NCI-H446 treated with DMSO at 0.1 percent for 48 hours (cell line): Measurements from ENCODE around the gene ATAD3A.

Source experiments
- DNase-seq: peaks from one replicate; lab custom pipeline; 2025; lab: John Stamatoyannopoulos, UW

The ATAD3A gene

DNA sequence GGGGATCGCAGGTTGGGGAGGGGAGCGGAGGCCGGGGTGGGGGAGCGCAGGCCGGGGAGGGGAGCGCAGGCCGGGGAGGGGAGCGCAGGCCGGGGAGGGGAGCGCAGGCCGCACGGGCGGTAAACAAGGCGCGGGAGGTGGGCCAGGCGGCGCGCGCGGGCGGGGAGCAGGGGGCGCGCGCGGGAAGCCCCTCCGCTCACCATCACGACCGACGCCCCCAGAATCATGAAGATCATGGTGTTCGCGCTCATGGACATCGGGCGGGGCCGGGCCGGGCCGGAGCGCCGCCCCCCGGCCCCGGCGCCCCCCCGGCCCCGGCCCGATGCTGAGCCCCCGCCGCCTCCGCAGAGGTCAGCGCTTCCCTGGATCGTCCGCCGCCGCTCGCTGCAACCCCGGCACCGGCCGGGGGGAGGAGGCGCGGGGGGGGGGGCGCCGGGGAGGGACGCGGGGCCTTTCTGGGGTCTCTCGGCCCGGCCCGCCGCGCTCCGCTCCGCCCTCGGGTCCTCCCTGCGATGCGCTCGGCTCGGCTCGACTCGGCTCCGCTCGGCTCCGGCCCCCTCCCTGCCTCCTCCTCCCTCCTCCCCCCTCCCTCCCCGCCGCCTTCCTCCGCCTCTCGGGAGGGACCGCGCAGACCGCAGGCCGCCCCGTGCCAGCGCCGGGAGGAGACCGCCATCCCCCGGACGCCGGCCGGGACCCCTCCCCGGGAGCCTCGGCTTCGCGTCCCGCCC, 28.3 kb downstream of the ATAD3A start, which contains the start of gene TMEM240:
TSS of gene TMEM240 (minus strand) at position 535 of the 728 bp plus-strand sequence. CDS start at position 257, 278 bp downstream.
- DNase-seq = no peak

GRCh38 chr1:1540818-1541628, 29.1 kb downstream of the ATAD3A start:
- no peak for DNase-seq

GRCh38 chr1:1541956-1542765, 30.2 kb downstream of the ATAD3A start:
- DNase-seq = no peak

GRCh38 chr1:1542766-1543705, 31.1 kb downstream of the ATAD3A start:
- DNase-seq = no peak

- no peak for DNase-seq
Observed at GRCh38 chr1:1543706-1544099, 31.7 kb downstream of the ATAD3A start.

GRCh38 chr1:1544544-1544943, 32.6 kb downstream of the ATAD3A start:
- DNase-seq = no peak

GRCh38 chr1:1545946-1546737, 34.2 kb downstream of the ATAD3A start:
- DNase-seq = no peak

DNA sequence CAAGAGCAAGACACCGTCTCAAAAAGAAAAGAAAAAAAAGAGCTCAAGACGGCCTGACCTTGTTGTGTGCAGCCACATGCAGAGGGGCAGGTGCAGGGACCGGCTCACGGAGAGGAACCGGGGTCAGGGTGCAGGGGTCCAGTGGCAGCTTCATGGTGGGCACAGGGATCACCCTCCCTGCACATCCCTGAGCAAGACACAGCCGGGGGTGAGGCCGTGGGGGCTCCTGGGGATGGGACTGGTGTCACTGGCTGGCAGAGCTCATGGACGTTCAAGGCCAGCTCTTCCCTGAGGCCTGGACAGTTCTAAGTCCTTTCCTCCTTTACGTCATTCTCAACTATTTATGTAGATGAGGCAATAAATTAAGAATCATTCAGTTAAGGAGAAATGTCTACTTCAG, 35.0 kb downstream of the ATAD3A start:
- no peak for DNase-seq

DNA sequence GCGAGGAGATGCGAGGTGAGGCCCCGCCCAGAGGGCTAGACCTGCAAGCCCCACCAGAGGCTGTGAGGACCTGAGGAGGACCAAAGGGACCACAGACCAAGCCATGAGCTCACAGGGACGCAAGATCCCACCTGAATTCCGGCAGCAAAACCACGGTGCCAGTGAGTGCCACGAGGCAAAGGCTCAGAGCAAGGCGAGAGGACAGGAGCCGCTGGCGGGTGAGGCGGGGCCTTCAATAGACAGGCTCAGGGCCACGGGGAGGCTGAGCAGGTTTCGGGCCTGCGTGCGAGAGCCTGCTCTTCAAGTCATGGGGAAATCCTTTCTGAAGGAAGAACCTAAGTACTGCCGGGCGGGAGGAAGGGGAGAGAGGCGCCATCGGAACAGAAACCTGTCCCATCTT, 35.5 kb downstream of the ATAD3A start:
- DNase-seq = no peak

- DNase-seq = no peak
Observed at GRCh38 chr1:1548591-1548990, 36.6 kb downstream of the ATAD3A start.

GRCh38 chr1:1550087-1550486, 38.1 kb downstream of the ATAD3A start:
- no peak for DNase-seq

DNA sequence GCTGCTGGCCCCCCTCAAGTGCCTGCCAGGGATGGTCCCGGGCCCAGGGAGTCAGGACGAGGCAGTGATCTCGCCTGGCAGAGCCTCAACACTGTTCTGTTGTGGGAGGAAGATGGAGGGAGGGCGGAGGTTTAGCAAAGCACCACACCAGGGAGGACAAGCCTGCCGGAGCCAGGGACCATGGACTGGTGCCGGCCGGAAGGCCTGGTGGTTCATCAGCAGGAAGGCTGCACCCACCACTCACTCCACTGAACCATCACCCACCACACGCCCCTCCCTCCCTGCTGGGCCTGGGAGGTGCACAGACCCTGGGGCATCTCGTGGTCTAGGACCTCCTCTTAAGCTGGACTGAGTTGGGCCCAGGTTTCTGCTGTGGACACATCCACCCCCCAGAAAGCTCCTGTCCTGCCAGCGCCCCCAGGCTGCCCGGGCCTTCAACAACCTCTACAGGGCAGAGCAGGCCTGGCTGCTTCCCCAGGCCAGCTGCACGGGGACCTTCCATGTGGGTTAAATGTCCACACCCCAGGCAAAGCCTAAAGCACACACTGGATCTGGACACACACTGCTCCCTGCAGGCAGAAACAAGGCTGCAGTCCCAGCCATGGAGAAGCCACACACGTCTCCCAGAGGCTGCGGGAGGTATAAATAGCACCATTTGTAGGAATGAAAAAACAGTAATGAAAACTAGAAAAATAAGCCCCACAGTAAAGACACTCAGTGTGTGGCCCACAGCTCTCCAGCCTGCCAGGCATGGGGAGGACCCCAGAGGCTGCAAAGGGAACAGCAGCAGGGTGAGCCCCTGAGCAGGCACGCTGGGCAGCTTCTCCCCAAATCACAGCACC, 38.9 kb downstream of the ATAD3A start:
- DNase-seq = no peak

DNA sequence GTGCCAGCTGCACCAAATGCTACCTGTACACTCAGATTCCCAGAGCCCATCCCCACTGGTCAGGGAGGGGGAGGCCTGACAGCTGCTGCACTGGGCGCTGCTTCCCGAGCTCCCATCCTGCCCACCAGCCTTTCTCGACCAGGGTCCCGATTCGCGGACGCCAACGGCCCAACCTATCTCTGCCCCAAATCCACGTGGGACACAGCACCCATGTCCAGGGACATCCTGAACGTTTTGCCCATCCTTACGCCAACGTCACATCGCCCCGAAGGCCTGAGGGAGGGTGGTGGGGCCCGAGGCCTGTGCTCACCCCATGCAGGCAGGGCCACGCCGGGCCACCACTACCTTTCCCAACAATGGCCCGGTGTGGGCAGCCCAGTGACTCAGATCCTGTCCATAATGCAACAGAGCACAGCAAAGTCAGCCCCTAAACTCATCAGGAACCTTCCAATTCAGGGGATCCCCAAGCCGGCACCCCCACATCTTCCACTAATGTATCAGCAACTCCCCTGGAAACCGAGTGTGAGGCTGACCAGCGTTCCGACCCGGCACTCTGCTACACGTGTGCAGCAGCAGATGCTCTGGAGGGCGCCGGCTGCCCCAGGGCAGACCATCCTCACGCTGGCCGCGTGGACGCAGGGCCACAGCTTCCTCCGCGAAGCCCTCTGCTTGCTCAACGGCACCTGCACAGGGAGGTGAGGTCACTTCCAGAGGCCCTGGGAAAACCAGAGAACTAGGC, 39.7 kb downstream of the ATAD3A start:
- no peak for DNase-seq

DNA sequence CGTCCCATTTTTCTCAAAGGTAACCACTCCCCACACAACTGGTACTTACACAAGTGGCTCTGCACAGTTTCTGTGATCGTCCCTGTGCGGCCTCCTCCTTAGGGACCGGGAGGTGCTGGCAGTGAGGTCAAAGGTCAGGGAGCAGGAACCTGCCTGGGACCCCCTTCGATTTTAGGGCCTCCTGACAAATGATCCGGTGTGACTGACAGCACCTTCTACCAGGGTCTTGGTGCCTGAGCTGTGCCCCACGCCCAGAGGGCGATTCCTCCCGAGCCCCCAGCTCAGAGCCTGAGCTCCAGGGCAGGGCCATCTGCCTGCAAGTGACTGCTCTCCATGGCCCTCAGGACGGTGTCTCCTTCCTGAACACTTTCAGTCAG, 40.3 kb downstream of the ATAD3A start:
- DNase-seq = no peak

- no peak for DNase-seq
Observed at GRCh38 chr1:1553821-1554494, 42.0 kb downstream of the ATAD3A start.

DNA sequence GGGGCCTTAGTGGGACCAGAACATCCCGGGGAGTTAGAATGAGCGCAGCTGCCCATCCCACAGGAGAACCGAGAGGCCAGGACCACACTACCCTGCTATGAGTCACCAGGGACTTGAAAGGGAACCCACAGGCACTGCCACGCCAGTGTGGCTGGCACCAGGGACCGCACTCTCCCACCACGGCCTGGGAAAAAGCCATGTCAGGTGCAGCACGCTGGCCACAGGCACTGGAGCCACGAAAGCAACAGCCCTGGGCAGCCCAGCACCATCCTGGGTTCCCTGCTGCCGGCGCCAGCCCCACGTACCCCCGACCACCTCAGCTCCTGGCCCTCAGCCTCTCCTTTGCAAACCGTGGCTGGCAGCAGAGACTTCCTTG, 42.6 kb downstream of the ATAD3A start:
- DNase-seq = no peak

- DNase-seq = no peak
Observed at GRCh38 chr1:1554926-1555915, 43.3 kb downstream of the ATAD3A start.
